Measurements from ENCODE around the gene FLOT1.

The FLOT1 gene

GRCh38 chr6:30691208-30691847, 51.2 kb downstream of the FLOT1 start:
- no peak for DNase-seq

- DNase-seq = peak; percentile 48
These were observed 51.9 kb downstream of the FLOT1 start, which contains the start of gene NRM for GRCh38 chr6:30690403-30691207. Gene NRM, minus strand, starts transcription at chr6:30690984. Its CDS starts 10 bp downstream, at chr6:30690974.

GRCh38 chr6:30689985-30690384, 52.5 kb downstream of the FLOT1 start:
- DNase-seq = no peak

- no peak for DNase-seq
These were observed 53.2 kb downstream of the FLOT1 start for GRCh38 chr6:30689022-30689865.

- DNase-seq = no peak
These were observed 53.9 kb downstream of the FLOT1 start for GRCh38 chr6:30688569-30688968.

GRCh38 chr6:30687659-30688431, 54.6 kb downstream of the FLOT1 start:
- DNase-seq = no peak

- peak; percentile 59 for DNase-seq
These were observed 55.4 kb downstream of the FLOT1 start for GRCh38 chr6:30686908-30687658.

GRCh38 chr6:30686009-30686907, 56.2 kb downstream of the FLOT1 start, which contains the start of gene PPP1R18:
Gene PPP1R18, minus strand, starts transcription at chr6:30686645. Its CDS starts 627 bp downstream, at chr6:30686018.
- peak; percentile 74 for DNase-seq

- DNase-seq = no peak
These were observed 57.1 kb downstream of the FLOT1 start for GRCh38 chr6:30685157-30686008.

GRCh38 chr6:30684386-30685156, 57.9 kb downstream of the FLOT1 start:
- no peak for DNase-seq

- DNase-seq = no peak
These were observed 58.5 kb downstream of the FLOT1 start for GRCh38 chr6:30683980-30684338.

GRCh38 chr6:30683183-30683979, 59.1 kb downstream of the FLOT1 start:
- no peak for DNase-seq

GRCh38 chr6:30682143-30683117, 60.1 kb downstream of the FLOT1 start:
- peak; percentile 76 for DNase-seq

- DNase-seq = no peak
These were observed 60.7 kb downstream of the FLOT1 start for GRCh38 chr6:30681766-30682142.

GRCh38 chr6:30679765-30680535, 62.5 kb downstream of the FLOT1 start:
- DNase-seq = no peak

All from activated CD4-positive, alpha-beta T cell treated with anti-CD3 and anti-CD28 coated beads for 1 hour (primary cell).